ENCODE measurements around the gene SCAMP5.

DNA sequence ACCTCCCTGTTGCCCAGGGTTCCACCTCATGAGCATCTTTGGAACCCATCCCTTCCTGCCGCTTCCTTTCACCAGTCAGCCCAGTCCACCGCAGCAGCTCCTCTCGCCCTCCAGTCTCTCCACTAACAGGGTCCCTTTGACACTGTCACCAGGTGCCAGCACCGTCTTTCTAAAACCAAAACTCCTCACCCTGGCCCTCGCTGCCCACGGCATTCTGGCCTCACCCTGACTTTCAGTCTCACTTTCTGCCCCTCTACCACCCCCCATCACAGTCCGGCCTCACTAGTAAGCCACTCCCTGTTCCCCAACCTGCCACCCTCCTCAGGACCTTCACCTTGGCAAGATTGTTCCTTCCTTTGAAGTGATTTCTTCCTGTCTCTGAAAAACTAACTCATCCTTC, 32.2 kb downstream of the SCAMP5 start:
- TF ChIP-seq, protein P1, sequence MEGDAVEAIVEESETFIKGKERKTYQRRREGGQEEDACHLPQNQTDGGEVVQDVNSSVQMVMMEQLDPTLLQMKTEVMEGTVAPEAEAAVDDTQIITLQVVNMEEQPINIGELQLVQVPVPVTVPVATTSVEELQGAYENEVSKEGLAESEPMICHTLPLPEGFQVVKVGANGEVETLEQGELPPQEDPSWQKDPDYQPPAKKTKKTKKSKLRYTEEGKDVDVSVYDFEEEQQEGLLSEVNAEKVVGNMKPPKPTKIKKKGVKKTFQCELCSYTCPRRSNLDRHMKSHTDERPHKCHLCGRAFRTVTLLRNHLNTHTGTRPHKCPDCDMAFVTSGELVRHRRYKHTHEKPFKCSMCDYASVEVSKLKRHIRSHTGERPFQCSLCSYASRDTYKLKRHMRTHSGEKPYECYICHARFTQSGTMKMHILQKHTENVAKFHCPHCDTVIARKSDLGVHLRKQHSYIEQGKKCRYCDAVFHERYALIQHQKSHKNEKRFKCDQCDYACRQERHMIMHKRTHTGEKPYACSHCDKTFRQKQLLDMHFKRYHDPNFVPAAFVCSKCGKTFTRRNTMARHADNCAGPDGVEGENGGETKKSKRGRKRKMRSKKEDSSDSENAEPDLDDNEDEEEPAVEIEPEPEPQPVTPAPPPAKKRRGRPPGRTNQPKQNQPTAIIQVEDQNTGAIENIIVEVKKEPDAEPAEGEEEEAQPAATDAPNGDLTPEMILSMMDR (conservative IDR thresholded peaks at IDR 0.05): no peak
- TF ChIP-seq ZFX (IDR thresholded peaks at IDR 0.05): no peak

All from C4-2B (cell line).